ENCODE results near the gene ASIP.
"Not testable (repeated sequence)": the region's sequence is repeated elsewhere in the genome, so short reads cannot be mapped to it uniquely, and the experiment has no call there.

Gene ASIP, protein sequence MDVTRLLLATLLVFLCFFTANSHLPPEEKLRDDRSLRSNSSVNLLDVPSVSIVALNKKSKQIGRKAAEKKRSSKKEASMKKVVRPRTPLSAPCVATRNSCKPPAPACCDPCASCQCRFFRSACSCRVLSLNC

GRCh38 chr20:34240693-34241615, at the start of gene ASIP:
TSS of gene ASIP (plus strand) at chr20:34241423. CDS start at chr20:34260375, 18,952 bp downstream.
- DNase-seq (ENCODE audit: low read depth in 2 of 2): no peak

GRCh38 chr20:34193051-34193450, 48.2 kb upstream of the ASIP start:
- DNase-seq (ENCODE audit: low read depth in 2 of 2): no peak

- no peak for DNase-seq (ENCODE audit: low read depth in 2 of 2)
Observed at GRCh38 chr20:34199183-34199582, 42.0 kb upstream of the ASIP start.

GRCh38 chr20:34200023-34200422, 41.2 kb upstream of the ASIP start:
- DNase-seq (ENCODE audit: low read depth in 2 of 2): no peak

- no peak for DNase-seq (ENCODE audit: low read depth in 2 of 2)
Observed at GRCh38 chr20:34201531-34201930, 39.7 kb upstream of the ASIP start.

DNA sequence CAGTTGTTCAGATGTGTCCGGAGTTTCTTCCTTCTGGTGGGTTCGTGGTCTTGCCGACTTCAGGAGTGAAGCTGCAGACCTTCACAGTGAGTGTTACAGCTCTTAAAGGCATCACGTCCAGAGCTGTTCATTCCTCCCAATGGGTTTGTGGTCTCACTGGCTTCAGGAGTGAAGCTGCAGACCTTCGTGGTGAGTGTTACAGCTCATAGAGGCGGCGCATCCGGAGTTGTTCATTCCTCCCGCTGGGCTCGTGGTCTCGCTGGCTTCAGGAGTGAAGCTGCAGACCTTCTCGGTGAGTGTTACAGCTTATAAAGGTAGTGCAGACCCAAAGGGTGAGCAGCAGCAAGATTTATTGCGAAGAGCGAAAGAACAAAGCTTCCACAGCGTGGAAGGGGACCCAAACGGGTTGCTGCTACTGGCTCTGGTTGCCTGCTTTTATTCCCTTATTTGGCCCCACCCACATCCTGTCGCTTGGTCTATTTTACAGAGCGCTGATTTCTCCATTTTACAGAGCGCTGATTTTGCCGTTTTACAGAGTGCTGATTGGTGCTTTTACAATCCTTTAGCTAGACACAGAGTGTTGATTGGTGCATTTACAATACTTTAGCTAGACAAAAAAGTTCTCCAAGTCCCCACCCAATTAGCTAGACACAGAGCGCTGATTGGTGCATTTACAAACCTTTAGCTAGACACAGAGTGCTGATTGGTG, 35.9 kb upstream of the ASIP start:
- peak in 1 of 2 donors; percentile 1 for DNase-seq (ENCODE audit: low read depth in 2 of 2)

DNA sequence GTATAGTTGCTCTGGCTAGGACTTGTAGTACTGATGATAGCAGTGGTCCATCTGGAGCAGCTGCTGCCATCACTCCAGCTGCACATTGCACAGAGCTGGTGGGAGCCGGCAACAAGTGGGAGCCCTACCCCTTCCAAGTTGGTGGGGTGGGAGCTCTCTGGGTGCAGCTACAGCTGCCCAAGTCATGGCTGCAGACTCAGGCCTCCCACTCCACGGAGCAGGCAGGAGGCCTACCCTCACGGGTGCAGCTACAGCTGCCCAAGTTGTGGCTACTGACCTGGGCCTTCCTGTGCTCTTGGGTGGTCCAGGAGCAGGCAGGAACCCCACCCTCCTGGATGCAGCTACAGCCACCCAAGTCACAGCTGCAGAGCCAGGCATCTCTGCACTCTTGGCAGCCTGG, 32.1 kb upstream of the ASIP start:
- no peak for DNase-seq (ENCODE audit: low read depth in 2 of 2)

DNA sequence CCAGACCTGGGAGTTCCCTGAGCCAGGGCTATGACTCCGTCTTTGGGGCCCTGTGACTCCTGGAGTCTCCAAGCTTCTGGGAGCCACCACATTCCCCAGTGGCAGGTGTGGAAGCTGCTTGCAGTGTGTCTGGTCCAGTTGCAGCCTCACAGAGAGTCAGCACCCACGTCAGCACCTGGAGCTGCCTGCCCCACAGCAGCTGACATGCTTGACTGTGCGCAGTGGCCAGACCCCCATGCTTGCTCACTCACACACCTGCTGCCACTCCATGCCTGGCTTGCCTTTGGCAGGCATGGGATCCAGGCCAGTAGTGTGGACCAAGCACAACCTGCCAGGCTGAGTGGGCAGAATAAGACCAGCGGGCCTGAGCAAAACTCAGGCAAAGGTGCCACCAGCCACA, 31.0 kb upstream of the ASIP start:
- no peak for DNase-seq (ENCODE audit: low read depth in 2 of 2)

GRCh38 chr20:34211591-34211990, 29.6 kb upstream of the ASIP start:
- no peak for DNase-seq (ENCODE audit: low read depth in 2 of 2)

- no peak for DNase-seq (ENCODE audit: low read depth in 2 of 2)
Observed at GRCh38 chr20:34213213-34213612, 28.0 kb upstream of the ASIP start.

DNA sequence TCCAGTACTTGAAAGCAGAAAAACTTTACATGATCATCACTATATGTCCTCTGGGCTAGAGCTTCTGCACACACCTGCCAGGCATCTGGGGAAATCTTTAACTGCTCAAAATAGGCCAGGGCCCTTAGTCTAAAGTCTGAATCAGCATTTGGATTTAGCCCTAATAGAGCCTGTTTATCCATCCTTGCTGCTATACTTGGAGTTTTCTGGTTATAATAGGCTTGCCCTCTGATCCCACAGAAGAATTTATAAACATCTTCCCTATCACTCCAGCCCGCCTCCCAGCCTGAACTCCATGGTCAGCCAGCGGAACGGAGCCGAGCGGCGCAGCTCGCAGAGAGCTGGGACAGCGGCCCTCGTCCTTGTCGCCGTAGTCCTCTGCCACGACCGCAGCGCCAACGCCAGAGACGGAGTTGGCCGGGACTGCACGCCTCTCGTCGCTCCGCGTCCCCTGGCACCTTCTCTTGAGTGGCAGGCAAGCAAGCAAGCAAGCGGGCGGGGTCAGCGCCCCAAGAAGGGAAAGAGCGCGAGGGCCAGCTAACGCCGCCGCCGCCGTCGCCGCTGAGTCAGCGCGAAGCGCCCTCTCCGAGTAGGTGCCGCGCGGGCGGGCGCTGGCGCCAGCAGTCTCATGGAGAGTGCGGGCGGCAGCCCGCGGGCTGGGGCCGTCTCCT, 25.4 kb upstream of the ASIP start:
- peak; percentile 9 to 49 for DNase-seq (ENCODE audit: low read depth in 2 of 2)

DNA sequence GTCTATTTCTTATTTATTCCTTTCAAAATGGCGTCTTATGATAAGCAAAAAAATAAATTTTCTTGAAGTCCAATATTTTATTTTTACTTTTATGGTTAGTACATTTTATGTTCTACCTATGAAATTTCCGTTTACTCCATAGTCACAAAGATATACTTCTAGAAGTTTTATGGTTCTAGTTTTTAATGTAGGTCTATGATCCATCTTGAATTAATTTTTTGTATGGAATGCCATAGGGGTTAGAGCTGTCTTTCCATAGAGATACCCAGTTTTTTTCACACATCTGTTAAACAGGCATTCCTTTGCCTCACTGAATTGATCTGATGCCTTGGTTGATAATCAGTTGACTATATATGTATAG, 24.9 kb upstream of the ASIP start:
- DNase-seq (ENCODE audit: low read depth in 2 of 2): no peak

DNA sequence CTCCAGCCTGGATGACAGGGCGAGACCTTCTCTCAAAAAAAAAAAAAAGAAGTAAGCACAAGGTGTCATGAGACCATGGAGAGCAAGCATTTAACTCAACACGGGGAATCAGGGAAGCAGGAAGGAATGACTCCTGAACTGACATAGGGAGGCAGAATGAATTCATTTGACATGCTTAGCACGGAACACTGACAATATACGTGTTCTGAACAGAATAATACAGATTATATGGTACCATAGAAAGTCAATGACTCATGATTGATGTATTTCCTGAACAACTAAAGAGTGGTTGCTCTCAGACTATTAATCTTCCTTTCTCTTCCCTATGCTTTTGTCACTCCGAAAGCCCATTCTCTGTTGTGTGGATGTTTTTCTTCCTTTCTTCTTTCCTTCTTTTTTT, 20.7 kb upstream of the ASIP start:
- DNase-seq (ENCODE audit: low read depth in 2 of 2): no peak

- DNase-seq (ENCODE audit: low read depth in 2 of 2): no peak
Observed at GRCh38 chr20:34222208-34222607, 19.0 kb upstream of the ASIP start.

GRCh38 chr20:34224251-34224650, 17.0 kb upstream of the ASIP start:
- DNase-seq (ENCODE audit: low read depth in 2 of 2): not testable (repeated sequence)

- DNase-seq (ENCODE audit: low read depth in 2 of 2): no peak
Observed at GRCh38 chr20:34231634-34232033, 9.6 kb upstream of the ASIP start.

DNA sequence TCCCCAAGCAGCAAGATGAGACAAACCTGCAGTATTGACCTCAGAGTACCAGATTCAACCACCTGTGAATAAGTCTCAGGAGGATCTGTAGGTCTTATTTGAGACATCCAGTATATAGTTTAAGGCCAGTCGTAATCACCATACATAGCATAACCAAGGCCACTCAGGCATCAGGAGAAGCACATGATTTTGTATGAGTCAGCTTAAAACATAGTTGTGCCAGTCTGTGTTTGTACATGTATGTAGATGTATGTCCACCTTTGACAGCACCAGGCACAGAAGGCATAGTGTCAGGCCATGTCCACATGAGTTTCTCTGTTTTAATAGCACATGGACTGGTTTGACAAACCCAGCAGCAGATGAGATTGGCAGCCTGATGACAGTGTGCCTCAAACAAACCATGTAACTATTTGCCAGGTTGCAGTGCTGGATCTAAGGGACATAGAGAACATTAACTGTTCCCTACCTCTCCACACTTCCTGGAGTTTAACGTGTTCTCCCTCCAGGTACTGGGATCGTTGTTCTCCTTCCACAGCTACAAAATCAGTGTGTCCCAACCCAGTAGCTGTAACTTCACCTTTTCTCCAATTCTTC, 8.6 kb upstream of the ASIP start:
- DNase-seq (ENCODE audit: low read depth in 2 of 2): no peak

GRCh38 chr20:34233687-34234086, 7.5 kb upstream of the ASIP start:
- DNase-seq (ENCODE audit: low read depth in 2 of 2): no peak

DNA sequence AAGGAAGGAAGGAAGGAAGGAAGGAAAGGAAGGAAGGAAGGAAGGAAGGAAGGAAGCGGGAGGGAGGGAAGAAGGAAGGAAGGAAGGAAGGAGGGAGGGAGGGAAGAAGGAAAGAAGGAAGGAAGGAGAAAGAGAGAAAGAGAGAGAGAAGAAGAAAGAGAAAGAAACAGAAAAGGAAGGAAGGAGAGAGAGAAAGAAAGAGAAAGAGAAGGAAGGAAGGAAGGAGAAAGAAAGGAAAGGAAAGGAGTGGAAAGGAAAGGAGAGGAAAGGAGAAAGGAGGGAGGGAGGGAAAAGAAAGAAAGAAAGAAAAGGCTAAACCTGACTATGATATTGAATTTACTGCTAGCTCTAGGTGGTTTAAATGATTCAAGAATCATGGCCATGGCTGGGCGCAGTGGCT, 5.3 kb upstream of the ASIP start:
- no peak for DNase-seq (ENCODE audit: low read depth in 2 of 2)

DNA sequence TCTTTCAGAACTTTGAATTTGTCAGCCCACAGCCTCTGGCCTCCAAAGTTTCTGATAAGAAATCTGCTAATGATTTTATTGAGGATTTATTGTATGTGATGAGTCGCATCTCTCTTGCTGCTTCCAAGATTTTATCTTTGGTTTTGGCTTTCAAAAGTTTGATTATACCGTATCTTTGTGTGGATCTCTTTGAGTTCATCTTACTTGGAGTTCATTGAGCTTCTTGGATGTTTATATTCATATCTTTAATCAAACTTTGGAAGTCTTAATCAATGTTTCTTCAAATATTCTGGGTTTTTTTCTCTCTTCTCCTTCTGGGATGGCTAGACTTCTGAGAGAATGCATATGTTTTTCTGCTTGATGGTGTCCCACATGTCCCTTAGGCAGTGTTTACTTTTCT, 3.3 kb upstream of the ASIP start:
- no peak for DNase-seq (ENCODE audit: low read depth in 2 of 2)

GRCh38 chr20:34240121-34240520, 1.1 kb upstream of the ASIP start:
- no peak for DNase-seq (ENCODE audit: low read depth in 2 of 2)

GRCh38 chr20:34242015-34242414, 792 bp downstream of the ASIP start:
- DNase-seq (ENCODE audit: low read depth in 2 of 2): not testable (repeated sequence)

Measured in activated CD4-positive, alpha-beta T cell treated with anti-CD3 and anti-CD28 coated beads for 24 hours (primary cell).